GM23248 (cell line): ENCODE data around the gene EMILIN1. TPM values are rescaled to one million over a fixed set of nuclear protein-coding genes. Genes with fewer than 3 reads are reported as not detected.

Experiments
- DNase-seq: peaks from one replicate; pipeline ENCODE4 v3.0.0-alpha.2; 2015
- H2AFZ ChIP-seq: fragments of 200-600 bp; sonication (generic); 2 replicates; pipeline ENCODE4 v1.6.1; 2016; ENCODE audit warnings: antibody characterized with exemption
- H3F3A ChIP-seq: fragments of 200-600 bp; sonication (generic); 2 replicates; pipeline ENCODE4 v1.6.1; 2016; ENCODE audit warnings: mild to moderate bottlenecking, antibody characterized with exemption, mixed run types; ENCODE audit not compliant: insufficient read depth
- H3K27ac ChIP-seq: fragments of 200-600 bp; sonication (generic); 2 replicates; pipeline ENCODE4 v1.5.1; 2016; ENCODE audit warnings: mild to moderate bottlenecking
- H3K27me3 ChIP-seq: fragments of 200-600 bp; sonication (generic); replicated peaks from 2 replicates; pipeline ENCODE4 v1.6.1; 2016; ENCODE audit warnings: mild to moderate bottlenecking; ENCODE audit not compliant: insufficient read depth
- H3K36me3 ChIP-seq: fragments of 200-600 bp; sonication (generic); 2 replicates; pipeline ENCODE4 v1.6.1; 2016; ENCODE audit warnings: low read depth, mild to moderate bottlenecking
- H3K4me1 ChIP-seq: fragments of 200-600 bp; sonication (generic); 2 replicates; pipeline ENCODE4 v1.6.1; 2016; ENCODE audit warnings: mild to moderate bottlenecking; ENCODE audit not compliant: insufficient read depth
- H3K4me2 ChIP-seq: fragments of 200-600 bp; sonication (generic); one replicate; pipeline ENCODE4 v1.6.1; 2016; ENCODE audit warnings: mild to moderate bottlenecking; ENCODE audit not compliant: unreplicated experiment
- H3K4me3 ChIP-seq: fragments of 200-600 bp; sonication (generic); 2 replicates; pipeline ENCODE4 v1.5.1; 2016; ENCODE audit warnings: mild to moderate bottlenecking
- H3K79me2 ChIP-seq: fragments of 200-600 bp; sonication (generic); 2 replicates; pipeline ENCODE4 v1.6.1; 2016; ENCODE audit warnings: mild to moderate bottlenecking; ENCODE audit not compliant: insufficient read depth
- H3K9ac ChIP-seq: fragments of 200-600 bp; sonication (generic); 2 replicates; pipeline ENCODE4 v1.6.1; 2016; ENCODE audit warnings: mild to moderate bottlenecking
- H3K9me2 ChIP-seq: fragments of 200-600 bp; sonication (generic); 2 replicates; pipeline ENCODE4 v1.6.1; 2016; ENCODE audit warnings: mixed run types, mild to moderate bottlenecking, moderate library complexity; ENCODE audit not compliant: insufficient read depth
- H3K9me3 ChIP-seq: fragments of 200-600 bp; sonication (generic); one replicate; pipeline ENCODE4 v1.6.1; 2017; ENCODE audit warnings: low read depth
- H4K20me1 ChIP-seq: fragments of 200-600 bp; sonication (generic); 2 replicates; pipeline ENCODE4 v1.6.0; 2016; ENCODE audit not compliant: insufficient read depth
- EZH2 ChIP-seq: fragments of 200-600 bp; sonication (generic); IDR thresholded peaks from 2 replicates; pipeline ENCODE4 v1.6.1; 2018; ENCODE audit warnings: antibody characterized with exemption, mild to moderate bottlenecking; ENCODE audit not compliant: insufficient read depth, poor library complexity, severe bottlenecking
- EZH2phosphoT487 ChIP-seq: fragments of 200-600 bp; sonication (generic); IDR thresholded peaks from 2 replicates; pipeline ENCODE4 v1.6.1; 2018; ENCODE audit warnings: antibody characterized with exemption, moderate library complexity, mild to moderate bottlenecking, low read depth; ENCODE audit not compliant: insufficient read depth
- WGBS, 2 experiments: methylation state at CpG; one replicate each; pipeline ENCODE4 v1.1.6; 2015 to 2017; ENCODE audit warnings: low lambda C conversion rate in 2 of 2, low coverage in 1 of 2; ENCODE audit errors: missing lambda C conversion rate in 2 of 2; 5-methylcytosine and 5-hydroxymethylcytosine counted together
- in situ Hi-C: fragments of 300-500 bp; cut with MboI; formaldehyde crosslinking; loops from 2 replicates; pipeline ENCODE4 v1.15.0; 2020
- polyA plus RNA-seq: library from polyadenylated mRNA; unstranded; fragments of >200 nt; fragmentation: Nextera tagmentation; extraction: Ambion mirVana; gene quantifications from 2 replicates; pipeline ENCODE4 v1.2.1, GENCODE V29; 2016
- total RNA-seq: library from RNA; depleted of rRNA; stranded (reverse); fragments of >200 nt; shearing (Covaris generic); gene quantifications from 2 replicates; pipeline ENCODE4 v1.2.3, GENCODE V29; 2014

Gene EMILIN1
- total and polyA plus RNA-seq, 2 experiments from 2014 or later = 61.5 to 219 TPM

GRCh38 chr2:27050281-27050995 is 28.0 kb upstream of the EMILIN1 start:
- DNase-seq = peak; percentile 96
- in situ Hi-C loops = no loop called here

GRCh38 chr2:27050996-27051901 is 27.2 kb upstream of the EMILIN1 start, which contains the start of gene AGBL5:
Gene AGBL5, plus strand, starts transcription at chr2:27051668. Its CDS starts 1,291 bp downstream, at chr2:27052959.
- Histone ChIP-seq H3K36me3 (peaks cover 10% of the 10 kb centered on the region; the same call in 1 of the 2 replicates), H3K9me2 (no peaks in the 10 kb centered on the region), H3K9ac (peak within 1 kb of the TSS; percentile 80), H2AFZ (peak within 1 kb of the TSS; percentile 85), H3K27ac (peak within 1 kb of the TSS; percentile 87), H4K20me1 (no peaks in the 10 kb centered on the region), H3F3A (peaks cover 31% of the 10 kb centered on the region), H3K4me1 (peaks cover 4% of the 10 kb centered on the region; the same call in 1 of the 2 replicates), H3K79me2 (no peaks in the 10 kb centered on the region), H3K27me3 (no peaks in the 10 kb centered on the region), H3K4me2 (peak within 1 kb of the TSS; percentile 95), H3K9me3 (no peaks in the 10 kb centered on the region), H3K4me3 (peak within 1 kb of the TSS; percentile 90)
- DNase-seq = peak; percentile 92
- in situ Hi-C loops = no loop called here
- TF ChIP-seq EZH2phosphoT487 (no peak), EZH2 (no peak)
- WGBS, 2 experiments = 0 to 2% methylated on average over 50 to 61 of the region's 67 CpGs

More at GRCh38 chr2:27050281-27050995, 28.0 kb upstream of the EMILIN1 start:
- no peaks in the 10 kb centered on the region for H3K9me2 ChIP-seq
- no peaks in the 10 kb centered on the region for H3K79me2 ChIP-seq
- H3K9ac ChIP-seq = peak overlapping the region; percentile 80
- peaks cover 4% of the 10 kb centered on the region; the same call in 1 of the 2 replicates for H3K4me1 ChIP-seq
- H3K4me2 ChIP-seq = peak overlapping the region; percentile 95
- H4K20me1 ChIP-seq = no peaks in the 10 kb centered on the region
- H3F3A ChIP-seq = peaks cover 31% of the 10 kb centered on the region
- H3K36me3 ChIP-seq = peaks cover 5% of the 10 kb centered on the region; the same call in 1 of the 2 replicates
- 1 to 2% methylated on average over 46 to 48 of the region's 48 CpGs for WGBS, 2 experiments
- TF ChIP-seq EZH2phosphoT487 (no peak), EZH2 (no peak)
- no peaks in the 10 kb centered on the region for H3K27me3 ChIP-seq
- H3K4me3 ChIP-seq = peak overlapping the region; percentile 90
- H3K27ac ChIP-seq = peak overlapping the region; percentile 87
- peak overlapping the region; percentile 61 for H2AFZ ChIP-seq
- H3K9me3 ChIP-seq = no peaks in the 10 kb centered on the region

- Histone ChIP-seq H3K9me3 (no peaks in the 10 kb centered on the region), H3K36me3 (peaks cover 10% of the 10 kb centered on the region; the same call in 1 of the 2 replicates), H3K9me2 (no peaks in the 10 kb centered on the region), H3K4me2 (peak overlapping the region; percentile 95), H3K27ac (peak overlapping the region; percentile 87), H2AFZ (peak overlapping the region; percentile 85), H3F3A (peaks cover 31% of the 10 kb centered on the region), H4K20me1 (no peaks in the 10 kb centered on the region), H3K4me1 (peaks cover 4% of the 10 kb centered on the region; the same call in 1 of the 2 replicates), H3K9ac (peak overlapping the region; percentile 80), H3K79me2 (no peaks in the 10 kb centered on the region), H3K27me3 (no peaks in the 10 kb centered on the region), H3K4me3 (peak overlapping the region; percentile 90)
- TF ChIP-seq EZH2phosphoT487 (no peak), EZH2 (no peak)
- in situ Hi-C loops = no loop called here
- peak; percentile 60 for DNase-seq
- WGBS, 2 experiments = 3 to 4% methylated on average over 13 to 24 of the region's 24 CpGs
These were observed 26.3 kb upstream of the EMILIN1 start for GRCh38 chr2:27051902-27052645.
